ENCODE results near the gene DYNLT3. TPM values are rescaled to one million over a fixed set of nuclear protein-coding genes. Genes with fewer than 3 reads are reported as not detected.

DYNLT3 gene
- total RNA-seq, 3 donors from 2014 or later (not counting 1 experiment from before 2014, with no cell fraction given) = 18.1 to 25.0 (median 18.4) TPM

- no peaks in the 10 kb centered on the region for H3K4me1 Mint-ChIP-seq
- WGBS (ENCODE audit: insufficient coverage) = 100% methylated on average over 1 of the region's 3 CpGs
- no peak for TF ChIP-seq CTCF (IDR thresholded peaks at IDR 0.05)
- ATAC-seq (no peak), DNase-seq (no peak)
- intact Hi-C loops (cut with micrococcal nuclease) = no loop called here
- H3K9me3 Mint-ChIP-seq = no peaks in the 10 kb centered on the region
- no peaks in the 10 kb centered on the region for H3K36me3 ChIP-seq (ENCODE audit: control insufficient read depth, insufficient read depth, low read length)
- H3K36me3 Mint-ChIP-seq = no peaks in the 10 kb centered on the region
- no peaks in the 10 kb centered on the region for H3K9me3 ChIP-seq (ENCODE audit: control insufficient read depth, insufficient read depth, low read length)
- no peaks in the 10 kb centered on the region for H3K4me1 ChIP-seq (ENCODE audit: control insufficient read depth, insufficient read depth, low read length)
- H3K27me3 Mint-ChIP-seq (ENCODE audit: low read depth in 2 of 2) = peaks cover 13 to 44% of the 10 kb centered on the region in 2 donors
- no peak overlapping the region for H3K4me3 ChIP-seq (ENCODE audit: low read length)
- H3K27me3 ChIP-seq (ENCODE audit: control insufficient read depth, insufficient read depth, low read length) = no peaks in the 10 kb centered on the region
- no peak overlapping the region for H3K4me3 Mint-ChIP-seq
- H3K27ac Mint-ChIP-seq = no peak overlapping the region
- H3K27ac ChIP-seq (ENCODE audit: low read length) = no peak overlapping the region
Observed at GRCh38 chrX:37854148-37854547, 6.8 kb upstream of the DYNLT3 start.

GRCh38 chrX:37847733-37848197 is 394 bp upstream of the DYNLT3 start:
- 11% methylated on average over 4 of the region's 5 CpGs for WGBS (ENCODE audit: insufficient coverage)
- intact Hi-C loops (cut with micrococcal nuclease) = no loop called here
- no peak for ATAC-seq
- H3K4me1 Mint-ChIP-seq = no peaks in the 10 kb centered on the region
- H3K9me3 ChIP-seq (ENCODE audit: control insufficient read depth, insufficient read depth, low read length) = no peaks in the 10 kb centered on the region
- H3K36me3 Mint-ChIP-seq = no peaks in the 10 kb centered on the region
- no peak for TF ChIP-seq CTCF (IDR thresholded peaks at IDR 0.05)
- H3K27ac ChIP-seq (ENCODE audit: low read length) = peak overlapping the region; percentile 89
- H3K4me1 ChIP-seq (ENCODE audit: control insufficient read depth, insufficient read depth, low read length) = peaks cover 3% of the 10 kb centered on the region
- no peaks in the 10 kb centered on the region for H3K9me3 Mint-ChIP-seq
- peak overlapping the region; percentile 83 for H3K4me3 Mint-ChIP-seq
- no peaks in the 10 kb centered on the region for H3K27me3 ChIP-seq (ENCODE audit: control insufficient read depth, insufficient read depth, low read length)
- H3K36me3 ChIP-seq (ENCODE audit: control insufficient read depth, insufficient read depth, low read length) = no peaks in the 10 kb centered on the region
- peak overlapping the region; percentile 85 to 90 for H3K27ac Mint-ChIP-seq
- peaks cover 2 to 15% of the 10 kb centered on the region in 2 donors for H3K27me3 Mint-ChIP-seq (ENCODE audit: low read depth in 2 of 2)
- peak overlapping the region; percentile 76 for H3K4me3 ChIP-seq (ENCODE audit: low read length)
- no peak for DNase-seq

- no peaks in the 10 kb centered on the region for H3K36me3 Mint-ChIP-seq
- H3K4me1 Mint-ChIP-seq = no peaks in the 10 kb centered on the region
- no peaks in the 10 kb centered on the region for H3K9me3 Mint-ChIP-seq
- H3K27me3 ChIP-seq (ENCODE audit: control insufficient read depth, insufficient read depth, low read length) = no peaks in the 10 kb centered on the region
- peaks cover 3% of the 10 kb centered on the region for H3K4me1 ChIP-seq (ENCODE audit: control insufficient read depth, insufficient read depth, low read length)
- no peaks in the 10 kb centered on the region for H3K9me3 ChIP-seq (ENCODE audit: control insufficient read depth, insufficient read depth, low read length)
- DNase-seq (no peak), ATAC-seq (no peak)
- intact Hi-C loops (cut with micrococcal nuclease) = no loop called here
- no peak for TF ChIP-seq CTCF (IDR thresholded peaks at IDR 0.05)
- WGBS (ENCODE audit: insufficient coverage) = no CpG with 5 or more reads among the region's 1 CpG
- peaks cover 2 to 8% of the 10 kb centered on the region in 2 donors for H3K27me3 Mint-ChIP-seq (ENCODE audit: low read depth in 2 of 2)
- no peaks in the 10 kb centered on the region for H3K36me3 ChIP-seq (ENCODE audit: control insufficient read depth, insufficient read depth, low read length)
- H3K4me3 Mint-ChIP-seq = peak overlapping the region; percentile 84
- H3K27ac Mint-ChIP-seq = peak overlapping the region; percentile 84 to 90
- peak overlapping the region; percentile 89 for H3K27ac ChIP-seq (ENCODE audit: low read length)
- H3K4me3 ChIP-seq (ENCODE audit: low read length) = peak overlapping the region; percentile 76
Observed at GRCh38 chrX:37846558-37846933, 825 bp downstream of the DYNLT3 start.

GRCh38 chrX:37846141-37846540 is 1.2 kb downstream of the DYNLT3 start:
- Histone ChIP-seq H3K9me3 (ENCODE audit: control insufficient read depth, insufficient read depth, low read length) (no peaks in the 10 kb centered on the region), H3K27me3 (ENCODE audit: control insufficient read depth, insufficient read depth, low read length) (no peaks in the 10 kb centered on the region), H3K4me3 (ENCODE audit: low read length) (no peak overlapping the region), H3K4me1 (ENCODE audit: control insufficient read depth, insufficient read depth, low read length) (peaks cover 3% of the 10 kb centered on the region), H3K27ac (ENCODE audit: low read length) (peak overlapping the region; percentile 89), H3K36me3 (ENCODE audit: control insufficient read depth, insufficient read depth, low read length) (no peaks in the 10 kb centered on the region)
- no peaks in the 10 kb centered on the region for H3K36me3 Mint-ChIP-seq
- ATAC-seq = peak in 1 of 3 donors; percentile 16
- intact Hi-C loops (cut with micrococcal nuclease) = no loop called here
- H3K4me1 Mint-ChIP-seq = no peaks in the 10 kb centered on the region
- peak in 1 of 2 donors; percentile 39 for DNase-seq
- peak overlapping the region; percentile 84 to 90 for H3K27ac Mint-ChIP-seq
- no peak for TF ChIP-seq CTCF (IDR thresholded peaks at IDR 0.05)
- H3K9me3 Mint-ChIP-seq = no peaks in the 10 kb centered on the region
- peak overlapping the region; percentile 84 for H3K4me3 Mint-ChIP-seq
- no CpG with 5 or more reads among the region's 3 CpGs for WGBS (ENCODE audit: insufficient coverage)
- peaks cover 2 to 8% of the 10 kb centered on the region in 2 donors for H3K27me3 Mint-ChIP-seq (ENCODE audit: low read depth in 2 of 2)

All from natural killer cell (primary cell).